LNCaP clone FGC (cell line): ENCODE measurements around the gene SLC24A3.

Source experiments
- DNase-seq: peaks from one replicate; pipeline ENCODE4 v3.0.0-alpha.2; 2011; ENCODE audit warnings: low read depth
- H3K4me3 ChIP-seq: 2 replicates; pipeline ENCODE4 v1.5.1; 2011; ENCODE audit warnings: mild to moderate bottlenecking, low read depth, low read length, control low read depth
- CTCF ChIP-seq: IDR thresholded peaks from 2 replicates; pipeline ENCODE4 v1.5.1; 2012; ENCODE audit warnings: mild to moderate bottlenecking; ENCODE audit not compliant: control insufficient read depth, insufficient read depth; ENCODE audit errors: extremely low read depth

SLC24A3 gene

GRCh38 chr20:19212469-19212815, at the start of gene SLC24A3:
Gene SLC24A3 (plus strand): TSS chr20:19212642.
- peak within 1 kb of the TSS; percentile 18; the same call in 1 of the 2 replicates for H3K4me3 ChIP-seq
- DNase-seq: no peak
- TF ChIP-seq CTCF: no peak

DNA sequence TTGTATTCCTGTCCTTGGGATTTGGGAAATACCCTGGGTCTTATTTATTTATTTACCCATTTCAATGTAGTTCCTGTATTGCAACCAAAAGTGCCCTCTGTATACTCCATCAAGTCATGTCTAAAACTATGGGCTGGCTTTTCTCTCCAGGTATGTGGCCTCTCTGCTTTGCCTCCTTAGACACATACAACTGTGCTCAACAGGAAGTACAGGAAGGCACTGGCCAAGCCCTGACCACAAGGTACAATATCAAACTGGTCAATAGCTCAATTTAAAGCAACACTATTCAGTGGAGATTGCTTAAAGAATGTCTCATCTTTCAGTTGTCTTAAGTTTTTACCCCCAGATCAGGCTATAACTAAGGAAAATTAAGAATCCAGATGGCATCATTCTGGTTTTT, 42.3 kb upstream of the SLC24A3 start:
- H3K4me3 ChIP-seq: no peak overlapping the region
- no peak for DNase-seq
- TF ChIP-seq CTCF: no peak

GRCh38 chr20:19172637-19173036, 39.8 kb upstream of the SLC24A3 start:
- no peak overlapping the region for H3K4me3 ChIP-seq
- no peak for DNase-seq
- no peak for TF ChIP-seq CTCF

DNA sequence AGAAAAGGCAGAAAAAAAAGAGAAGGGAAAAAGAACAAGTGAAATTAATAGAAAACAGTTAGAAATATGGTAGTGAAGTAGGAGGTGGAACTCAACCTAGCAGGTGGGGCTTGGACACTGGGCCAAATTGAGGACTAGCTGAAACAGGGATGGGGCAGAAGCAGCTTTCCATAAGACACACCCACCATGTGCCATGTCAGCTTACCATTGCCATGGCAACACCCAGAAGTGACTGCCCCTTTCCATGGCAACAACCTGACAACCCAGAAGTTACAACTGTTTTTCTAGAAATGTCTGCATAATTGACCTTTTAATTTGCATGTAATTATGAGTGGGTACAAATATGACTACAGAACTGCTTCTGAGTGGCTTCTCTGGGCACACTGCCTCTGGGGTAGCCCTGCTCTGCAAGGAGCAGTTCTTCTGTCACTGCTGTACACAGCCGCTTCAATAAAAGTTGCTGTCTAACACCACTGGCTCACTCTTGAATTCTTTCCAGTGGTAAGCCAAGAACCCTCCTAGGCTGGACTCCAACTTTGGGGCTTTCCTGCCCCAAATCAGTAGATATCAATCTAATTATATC, 35.9 kb upstream of the SLC24A3 start:
- no peak overlapping the region for H3K4me3 ChIP-seq
- no peak for DNase-seq
- no peak for TF ChIP-seq CTCF

DNA sequence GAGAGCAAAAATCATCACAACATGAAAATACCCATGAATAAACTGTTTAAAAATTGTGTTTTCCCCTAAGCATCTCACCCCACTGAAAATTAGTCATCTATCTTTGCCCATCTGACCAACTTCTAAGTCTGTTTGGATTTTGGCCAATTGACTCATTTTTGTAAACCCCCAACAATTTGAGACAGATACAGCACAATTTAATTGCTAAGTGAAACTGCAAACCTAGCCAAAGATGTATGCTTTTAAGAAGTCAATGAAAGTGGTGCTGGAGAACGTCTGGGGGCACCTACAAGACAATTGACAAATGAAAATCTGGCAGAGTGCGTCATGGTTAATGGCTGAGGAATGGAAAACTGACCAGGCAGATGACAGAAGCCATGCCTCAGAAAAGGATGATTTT, 30.9 kb upstream of the SLC24A3 start:
- no peak for DNase-seq
- TF ChIP-seq CTCF: no peak
- H3K4me3 ChIP-seq: no peak overlapping the region

DNA sequence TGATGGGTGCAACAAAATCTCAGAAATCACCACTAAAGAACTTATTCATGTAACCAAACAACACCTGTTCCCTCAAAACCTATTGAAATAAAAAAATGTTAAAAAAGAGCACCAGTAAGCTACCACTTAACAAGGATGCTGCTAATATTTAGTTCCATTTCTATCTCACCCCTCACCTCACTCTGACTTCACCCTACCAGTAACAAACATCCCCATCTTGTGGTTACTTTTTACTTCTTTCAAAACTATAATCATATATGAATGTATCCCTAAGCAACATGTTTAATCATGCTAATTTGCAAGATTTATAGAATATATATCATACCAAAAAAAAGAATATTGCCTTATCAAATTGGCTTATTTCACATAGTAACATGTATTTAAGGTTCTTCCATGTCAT, 27.4 kb upstream of the SLC24A3 start:
- no peak overlapping the region for H3K4me3 ChIP-seq
- peak; percentile 21; the same call in 1 of the 2 replicates for TF ChIP-seq CTCF
- no peak for DNase-seq

GRCh38 chr20:19193349-19193748, 19.1 kb upstream of the SLC24A3 start:
- no peak for DNase-seq
- no peak for TF ChIP-seq CTCF
- no peak overlapping the region for H3K4me3 ChIP-seq
